Spleen (tissue), 7 donors: Measurements from ENCODE around the gene TEX10.

Experiments
- POLR2A ChIP-seq, 3 donors: fragments of 450-650 bp; IDR thresholded peaks; one replicate each; pipeline ENCODE4 v1.5.1; 2017; ENCODE audit warnings: antibody characterized with exemption in 3 of 3, mild to moderate bottlenecking in 1 of 3
- POLR2AphosphoS5 ChIP-seq, 3 donors: sonication (generic); formaldehyde crosslinking; IDR thresholded peaks; one replicate each; pipeline ENCODE4 v1.5.1; 2017; ENCODE audit warnings: antibody characterized with exemption in 3 of 3
- TF ChIP-seq, protein P1 (sequence below), 11 experiments: fragments of 200-600 bp in 7 of 11; fragments of 450-650 bp in 4 of 11; sonication (generic) in 4 of 11; IDR thresholded peaks in 8 of 11; conservative IDR thresholded peaks in 3 of 11; 1 replicate in 7 of 11; 2 replicates in 4 of 11; pipeline versions ENCODE4 v1.4.0 to v1.8.0; 2016 to 2021; ENCODE audit warnings: antibody characterized with exemption in 11 of 11, inconsistent platforms in 4 of 11, mild to moderate bottlenecking in 1 of 11
- donor health status: DM: no; HTN: no; CAD: no; lungs with moderate emphysema.
- donor health status: DM: no; HTN: no; CAD: no.
- donor health status: DM: no; HTN: no; CAD: no.

- TF ChIP-seq, protein P1, sequence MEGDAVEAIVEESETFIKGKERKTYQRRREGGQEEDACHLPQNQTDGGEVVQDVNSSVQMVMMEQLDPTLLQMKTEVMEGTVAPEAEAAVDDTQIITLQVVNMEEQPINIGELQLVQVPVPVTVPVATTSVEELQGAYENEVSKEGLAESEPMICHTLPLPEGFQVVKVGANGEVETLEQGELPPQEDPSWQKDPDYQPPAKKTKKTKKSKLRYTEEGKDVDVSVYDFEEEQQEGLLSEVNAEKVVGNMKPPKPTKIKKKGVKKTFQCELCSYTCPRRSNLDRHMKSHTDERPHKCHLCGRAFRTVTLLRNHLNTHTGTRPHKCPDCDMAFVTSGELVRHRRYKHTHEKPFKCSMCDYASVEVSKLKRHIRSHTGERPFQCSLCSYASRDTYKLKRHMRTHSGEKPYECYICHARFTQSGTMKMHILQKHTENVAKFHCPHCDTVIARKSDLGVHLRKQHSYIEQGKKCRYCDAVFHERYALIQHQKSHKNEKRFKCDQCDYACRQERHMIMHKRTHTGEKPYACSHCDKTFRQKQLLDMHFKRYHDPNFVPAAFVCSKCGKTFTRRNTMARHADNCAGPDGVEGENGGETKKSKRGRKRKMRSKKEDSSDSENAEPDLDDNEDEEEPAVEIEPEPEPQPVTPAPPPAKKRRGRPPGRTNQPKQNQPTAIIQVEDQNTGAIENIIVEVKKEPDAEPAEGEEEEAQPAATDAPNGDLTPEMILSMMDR (IDR thresholded peaks at IDR 0.05 in 8 of 11, conservative IDR thresholded peaks at IDR 0.05 in 3 of 11): no peak
- TF ChIP-seq POLR2A (IDR thresholded peaks at IDR 0.05) (no peak), POLR2AphosphoS5 (IDR thresholded peaks at IDR 0.05) (no peak)
Measured at GRCh38 chr9:100352201-100352726, 478 bp downstream of the TEX10 start.
